BJ (cell line): ENCODE data around the gene YPEL1. TPM values are rescaled to one million over a fixed set of nuclear protein-coding genes. Genes with fewer than 3 reads are reported as not detected.
"Not testable (repeated sequence)": the region's sequence is repeated elsewhere in the genome, so short reads cannot be mapped to it uniquely, and the experiment has no call there.

ENCODE experiments used
- CTCF ChIA-PET: fragments of 350-600 bp; formaldehyde crosslinking; extraction: SDS; loops from one replicate; lab custom pipeline; 2021; ENCODE audit warnings: antibody characterized with exemption, inconsistent platforms; lab: Yijun Ruan, JAX
- POLR2A ChIA-PET: fragments of 300-600 bp; sonication (Branson Sonifier 250); formaldehyde crosslinking; extraction: SDS; loops from one replicate; lab custom pipeline; 2021; ENCODE audit warnings: antibody characterized with exemption; lab: Charles Lee
- DNase-seq: peaks from one replicate; pipeline ENCODE4 v3.0.0-alpha.2; 2011; ENCODE audit warnings: low read depth
- H3K27me3 ChIP-seq: 2 replicates; pipeline ENCODE4 v1.6.0; 2011; ENCODE audit warnings: low read length; ENCODE audit not compliant: control insufficient read depth, insufficient read depth
- H3K36me3 ChIP-seq: 2 replicates; pipeline ENCODE4 v1.5.1; 2011; ENCODE audit warnings: low read length; ENCODE audit not compliant: control insufficient read depth, insufficient read depth
- H3K4me3 ChIP-seq: 2 replicates; pipeline ENCODE4 v1.5.1; 2011; ENCODE audit warnings: low read depth, mild to moderate bottlenecking, control low read depth, low read length
- polyA plus RNA-seq: library from polyadenylated mRNA; depleted of rRNA; stranded (reverse); fragments of >200 nt; gene quantifications from 2 replicates; pipeline ENCODE4 v1.2.3, GENCODE V29; 2011
- TF ChIP-seq, protein P1 (sequence below): IDR thresholded peaks from 2 replicates; pipeline ENCODE4 v1.5.1; 2011; ENCODE audit warnings: low read depth, mild to moderate bottlenecking, control low read depth, inconsistent platforms, low read length, moderate library complexity; ENCODE audit not compliant: insufficient read depth

YPEL1 gene
- polyA plus RNA-seq, 1 experiment = 0.69 TPM

DNA sequence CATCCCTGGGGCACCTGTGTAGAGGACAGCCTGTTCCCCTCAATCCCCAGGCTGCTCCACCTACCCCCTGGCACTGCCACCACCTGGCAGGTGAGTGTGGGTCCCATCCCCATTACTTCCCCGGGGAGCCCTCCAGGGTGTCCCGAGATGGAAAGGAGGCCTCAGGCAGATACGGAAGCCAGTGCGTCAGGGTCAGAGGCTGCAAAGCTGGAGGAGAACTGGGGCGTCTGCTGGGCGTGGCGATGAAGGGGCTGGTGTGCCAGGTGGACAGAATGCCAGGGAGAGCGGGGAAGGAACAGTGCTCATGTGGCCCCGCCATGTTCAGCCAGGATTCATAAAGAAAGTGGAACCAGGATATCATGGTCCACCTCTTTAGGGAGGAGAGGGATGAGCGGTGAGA is 7.8 kb downstream of the YPEL1 start:
- TF ChIP-seq, protein P1, sequence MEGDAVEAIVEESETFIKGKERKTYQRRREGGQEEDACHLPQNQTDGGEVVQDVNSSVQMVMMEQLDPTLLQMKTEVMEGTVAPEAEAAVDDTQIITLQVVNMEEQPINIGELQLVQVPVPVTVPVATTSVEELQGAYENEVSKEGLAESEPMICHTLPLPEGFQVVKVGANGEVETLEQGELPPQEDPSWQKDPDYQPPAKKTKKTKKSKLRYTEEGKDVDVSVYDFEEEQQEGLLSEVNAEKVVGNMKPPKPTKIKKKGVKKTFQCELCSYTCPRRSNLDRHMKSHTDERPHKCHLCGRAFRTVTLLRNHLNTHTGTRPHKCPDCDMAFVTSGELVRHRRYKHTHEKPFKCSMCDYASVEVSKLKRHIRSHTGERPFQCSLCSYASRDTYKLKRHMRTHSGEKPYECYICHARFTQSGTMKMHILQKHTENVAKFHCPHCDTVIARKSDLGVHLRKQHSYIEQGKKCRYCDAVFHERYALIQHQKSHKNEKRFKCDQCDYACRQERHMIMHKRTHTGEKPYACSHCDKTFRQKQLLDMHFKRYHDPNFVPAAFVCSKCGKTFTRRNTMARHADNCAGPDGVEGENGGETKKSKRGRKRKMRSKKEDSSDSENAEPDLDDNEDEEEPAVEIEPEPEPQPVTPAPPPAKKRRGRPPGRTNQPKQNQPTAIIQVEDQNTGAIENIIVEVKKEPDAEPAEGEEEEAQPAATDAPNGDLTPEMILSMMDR = no peak
- DNase-seq = no peak
- CTCF ChIA-PET = interaction anchor here (1.3 kb wide), 1 partner anchor 211 kb away, joined by 3 read pairs; no protein-coding TSS in a partner anchor
- H3K27me3 ChIP-seq = no peaks in the 10 kb centered on the region
- no peak overlapping the region for H3K4me3 ChIP-seq
- no peaks in the 10 kb centered on the region for H3K36me3 ChIP-seq
- POLR2A ChIA-PET = no interaction called here

DNA sequence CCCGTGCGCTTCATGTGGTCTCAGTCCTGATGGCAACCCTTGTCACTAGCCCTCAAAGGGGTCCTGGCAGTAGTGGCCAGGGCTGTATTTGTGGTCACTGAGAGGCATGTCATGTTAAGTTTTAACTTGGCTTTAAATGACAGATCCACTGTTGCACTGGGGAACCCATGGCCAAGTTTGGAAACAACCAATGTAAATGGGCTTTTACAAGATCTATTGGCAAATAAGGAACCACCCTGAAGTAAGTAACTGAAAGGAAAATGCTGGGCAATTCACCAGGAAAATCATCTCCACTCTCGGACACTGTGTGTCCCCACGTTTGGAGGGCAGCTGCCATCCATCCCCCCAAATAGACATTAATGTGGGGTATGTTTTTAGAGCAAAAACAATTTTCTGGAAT is 8.4 kb downstream of the YPEL1 start:
- Histone ChIP-seq H3K27me3 (no peaks in the 10 kb centered on the region), H3K4me3 (no peak overlapping the region), H3K36me3 (no peaks in the 10 kb centered on the region)
- ChIA-PET CTCF (interaction anchor here (1.3 to 1.4 kb wide), 2 partner anchors 17 to 211 kb away, joined by 3 to 4 read pairs; no protein-coding TSS in a partner anchor), POLR2A (interaction anchor here (0.6 kb wide), 1 partner anchor 10 kb away, joined by 3 read pairs; no protein-coding TSS in a partner anchor)
- no peak for DNase-seq
- TF ChIP-seq, protein P1 = no peak

DNA sequence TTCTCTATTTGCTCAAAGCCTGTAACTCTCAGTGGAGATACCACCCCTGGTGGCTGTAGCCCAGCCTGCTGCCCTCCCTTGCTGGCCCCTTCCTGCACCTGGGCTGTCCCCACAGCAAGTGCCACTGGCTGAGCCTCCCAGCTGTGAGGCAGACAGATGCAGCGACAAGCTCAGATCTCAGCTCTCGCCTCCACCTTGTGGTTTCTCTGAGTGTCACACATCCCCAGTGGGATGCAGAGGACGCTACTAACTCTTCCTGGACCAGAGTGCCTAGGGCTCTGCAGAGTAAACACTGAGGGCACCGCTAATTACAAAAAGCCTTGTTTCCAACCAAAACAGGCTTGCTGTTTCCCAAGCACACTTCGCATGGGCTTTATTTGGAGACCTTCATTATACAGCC is 8.9 kb downstream of the YPEL1 start:
- DNase-seq = no peak
- H3K27me3 ChIP-seq = no peaks in the 10 kb centered on the region
- no peak overlapping the region for H3K4me3 ChIP-seq
- ChIA-PET POLR2A (interaction anchor here (0.6 kb wide), 1 partner anchor 9 kb away, joined by 3 read pairs; no protein-coding TSS in a partner anchor), CTCF (interaction anchor here (1.3 to 1.4 kb wide), 2 partner anchors 18 to 212 kb away, joined by 3 to 4 read pairs; no protein-coding TSS in a partner anchor)
- TF ChIP-seq, protein P1 = no peak
- no peaks in the 10 kb centered on the region for H3K36me3 ChIP-seq

DNA sequence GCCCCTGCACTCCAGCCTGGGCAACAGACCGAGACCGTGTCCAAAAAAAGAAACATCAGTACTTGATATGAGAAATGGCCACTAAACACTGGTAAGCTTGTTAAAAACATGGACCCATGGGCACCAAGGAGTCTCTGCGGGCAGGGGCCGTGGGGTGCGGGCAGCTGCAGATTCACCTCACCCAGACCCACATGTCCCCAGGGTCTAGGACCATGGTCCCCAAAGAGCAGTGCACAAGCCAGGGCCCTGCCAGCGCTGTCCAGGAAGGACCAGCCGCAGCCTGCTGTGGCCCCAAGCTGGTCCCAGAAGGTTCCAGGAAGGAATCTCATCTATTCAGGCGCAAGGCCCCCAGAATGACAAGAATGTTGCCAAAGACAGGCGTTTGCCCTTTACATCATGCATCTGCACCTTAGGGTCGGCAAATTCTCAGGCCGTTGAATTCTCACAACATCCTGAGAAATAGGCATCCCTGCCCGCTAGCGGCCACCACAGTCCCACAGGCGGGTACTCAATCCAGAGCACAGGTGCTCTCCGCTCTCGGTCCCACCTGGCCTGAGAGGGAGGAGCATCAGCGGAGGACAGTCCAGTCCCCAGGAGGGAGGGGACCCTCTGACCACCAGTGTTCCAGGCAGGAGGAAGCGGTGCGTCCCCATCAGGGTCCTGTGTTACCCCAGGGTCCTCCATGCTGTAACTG is 9.5 kb downstream of the YPEL1 start:
- no peaks in the 10 kb centered on the region for H3K36me3 ChIP-seq
- ChIA-PET CTCF (interaction anchor here (0.7 to 1.7 kb wide), 3 partner anchors 18 to 227 kb away, joined by 3 to 5 read pairs (median 4); partner anchors contain the start of gene PPM1F), POLR2A (no interaction called here)
- H3K27me3 ChIP-seq = no peaks in the 10 kb centered on the region
- H3K4me3 ChIP-seq = no peak overlapping the region
- DNase-seq = no peak
- TF ChIP-seq, protein P1 = no peak

DNA sequence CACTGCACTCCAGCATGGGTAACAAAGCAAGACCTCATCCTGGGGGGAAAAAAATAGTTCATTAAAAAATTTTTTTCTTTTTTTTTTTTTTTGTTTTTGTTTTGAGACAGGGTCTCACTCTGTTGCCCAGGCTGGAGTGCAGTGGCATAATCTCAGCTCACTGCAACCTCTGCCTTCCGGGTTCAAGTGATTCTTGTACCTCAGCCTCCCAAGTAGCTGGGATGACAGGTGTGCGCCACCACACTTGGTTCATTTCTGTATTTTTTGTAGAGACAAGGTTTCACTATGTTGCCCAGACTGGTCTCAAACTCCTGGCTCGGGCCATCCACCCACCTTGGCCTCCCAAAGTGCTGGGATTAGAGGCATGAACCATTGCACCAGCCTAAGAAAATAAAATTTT is 11.1 kb downstream of the YPEL1 start:
- ChIA-PET CTCF (interaction anchor here (1.7 kb wide), 1 partner anchor 228 kb away, joined by 5 read pairs; the partner anchor contains the start of gene PPM1F), POLR2A (interaction anchor here (0.7 kb wide), 1 partner anchor 43 kb away, joined by 5 read pairs; no protein-coding TSS in a partner anchor)
- not testable (repeated sequence) for H3K36me3 ChIP-seq, H3K27me3 ChIP-seq, DNase-seq, H3K4me3 ChIP-seq

DNA sequence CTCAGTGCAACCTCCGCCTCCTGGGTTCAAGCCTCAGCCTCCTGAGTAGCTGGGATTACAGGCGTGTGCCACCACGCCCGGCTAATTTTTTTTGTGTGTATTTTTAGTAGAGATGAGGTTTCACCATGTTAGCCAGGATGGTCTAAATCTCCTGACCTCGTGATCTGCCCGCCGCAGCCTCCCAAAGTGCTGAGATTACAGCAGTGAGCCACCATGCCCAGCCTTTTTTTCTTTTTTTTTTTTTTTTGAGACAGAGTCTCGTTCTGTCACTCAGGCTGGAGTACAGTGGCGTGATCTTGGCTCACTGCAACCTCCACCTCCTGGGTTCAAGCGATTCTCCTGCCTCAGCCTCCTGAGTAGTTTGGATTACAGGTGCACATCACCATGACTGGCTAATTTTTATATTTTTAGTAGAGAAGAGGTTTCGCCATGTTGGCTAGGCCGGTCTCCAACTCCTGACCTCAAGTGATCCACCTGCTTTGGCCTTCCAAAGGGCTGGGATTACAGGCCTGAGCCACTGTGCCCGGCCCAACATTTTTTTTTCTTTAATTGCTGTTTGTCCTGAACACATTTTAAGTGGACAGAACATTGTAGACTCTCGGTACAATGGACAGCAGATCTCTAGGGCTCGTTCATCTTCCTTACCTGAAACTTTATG is 14.3 kb downstream of the YPEL1 start:
- H3K27me3 ChIP-seq, H3K4me3 ChIP-seq, DNase-seq, H3K36me3 ChIP-seq, POLR2A ChIA-PET: not testable (repeated sequence)
- CTCF ChIA-PET = interaction anchor here (0.7 to 1.5 kb wide), 3 partner anchors 216 to 251 kb away, joined by 3 to 5 read pairs (median 3); no protein-coding TSS in a partner anchor

DNA sequence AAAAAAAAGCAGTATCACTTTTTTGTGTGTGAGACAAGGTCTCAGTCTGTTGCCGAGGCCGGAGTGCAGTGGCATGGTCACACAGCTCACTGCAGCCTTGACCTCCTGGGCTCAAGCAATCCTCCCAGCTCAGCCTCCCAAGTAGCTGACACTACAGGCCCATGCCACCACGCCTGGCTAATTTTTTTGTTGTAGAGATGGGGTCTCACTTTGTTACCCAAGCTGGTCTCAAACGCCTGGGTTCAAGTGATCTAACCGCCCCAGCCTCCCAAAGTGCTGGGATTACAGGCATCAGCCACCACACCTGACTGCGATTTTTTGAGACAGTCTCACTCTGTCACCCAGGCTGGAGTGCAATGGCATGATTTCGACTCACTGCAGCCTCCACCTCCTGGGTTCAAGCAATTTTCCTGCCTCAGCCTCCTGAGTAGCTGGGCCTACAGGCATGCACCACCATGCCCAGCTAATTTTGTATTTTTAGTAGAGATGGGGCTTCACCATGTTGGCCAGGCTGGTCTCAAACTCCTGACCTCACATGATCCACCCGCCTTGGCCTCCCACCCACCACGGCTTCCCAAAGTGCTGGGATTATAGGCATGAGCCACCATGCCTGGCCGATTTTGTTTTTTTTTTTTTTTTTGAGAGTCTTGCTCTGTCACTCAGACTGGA is 15.3 kb downstream of the YPEL1 start:
- H3K4me3 ChIP-seq, POLR2A ChIA-PET, H3K27me3 ChIP-seq, DNase-seq, H3K36me3 ChIP-seq: not testable (repeated sequence)
- CTCF ChIA-PET = interaction anchor here (1.3 kb wide), 1 partner anchor 13 kb away, joined by 3 read pairs; no protein-coding TSS in a partner anchor
